Cardiac muscle cell (in vitro differentiated cells and primary cell): ENCODE results near the gene PAEP. TPM values are rescaled to one million over a fixed set of nuclear protein-coding genes. Genes with fewer than 3 reads are reported as not detected.
"Not testable (repeated sequence)": the region's sequence is repeated elsewhere in the genome, so short reads cannot be mapped to it uniquely, and the experiment has no call there.

Experiments
- DNase-seq, 2 donors: peaks; one replicate each; pipeline versions ENCODE4 v3.0.0 to v3.0.0-alpha.2; 2010 to 2017; ENCODE audit warnings: low read depth in 1 of 2, low spot score in 1 of 2
- H3K27ac ChIP-seq: fragments of 200-600 bp; sonication (generic); 2 replicates; pipeline ENCODE4 v1.5.1; 2016
- H3K27me3 ChIP-seq: fragments of 200-600 bp; sonication (generic); 2 replicates; pipeline ENCODE4 v1.6.0; 2016; ENCODE audit warnings: control low read depth
- H3K36me3 ChIP-seq: fragments of 200-600 bp; sonication (generic); 2 replicates; pipeline ENCODE4 v1.5.1; 2016; ENCODE audit warnings: control low read depth
- H3K4me1 ChIP-seq: fragments of 200-600 bp; sonication (generic); 2 replicates; pipeline ENCODE4 v1.8.1; 2017; ENCODE audit warnings: low read depth, mild to moderate bottlenecking, mixed run types
- H3K4me3 ChIP-seq: fragments of 200-600 bp; sonication (generic); 2 replicates; pipeline ENCODE4 v1.5.1; 2016; ENCODE audit warnings: mild to moderate bottlenecking
- H3K9me3 ChIP-seq: fragments of 200-600 bp; sonication (generic); 2 replicates; pipeline ENCODE4 v1.5.1; 2017; ENCODE audit warnings: low read depth, mild to moderate bottlenecking, control low read depth
- polyA plus RNA-seq: library from polyadenylated mRNA; unstranded; fragments of >200 nt; fragmentation: Nextera tagmentation; extraction: Ambion mirVana; gene quantifications from 2 replicates; pipeline ENCODE4 v1.2.1, GENCODE V29; 2016
- total RNA-seq: library from RNA; depleted of rRNA; stranded (reverse); fragments of >200 nt; gene quantifications from 2 replicates; pipeline ENCODE4 v1.2.3, GENCODE V29; 2016
- TF ChIP-seq, protein P1 (sequence below): IDR thresholded peaks from 2 replicates; pipeline ENCODE4 v1.5.1; 2012; ENCODE audit warnings: low read depth, mild to moderate bottlenecking, low read length

Gene PAEP
- total and polyA plus RNA-seq, 2 experiments from 2014 or later, result not detected

DNA sequence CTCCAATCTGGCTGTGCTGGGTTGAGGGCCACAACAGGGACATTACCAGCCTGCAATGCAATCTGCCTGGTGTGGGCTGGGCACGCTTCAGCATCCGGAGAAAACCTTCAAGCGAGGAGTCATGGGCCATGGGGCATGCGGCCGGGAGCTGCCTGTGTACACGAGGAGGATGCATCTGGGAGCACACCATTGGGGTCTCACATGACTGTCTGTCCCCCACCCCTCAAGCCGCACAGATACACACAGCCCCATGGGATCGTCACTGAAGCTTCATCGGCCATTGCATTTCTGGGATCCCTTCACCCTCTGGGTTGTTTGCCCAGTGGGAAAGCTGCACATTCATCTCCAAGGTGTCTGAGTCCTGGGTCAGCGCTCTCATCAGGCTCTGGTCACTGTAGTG lies 30.5 kb upstream of the PAEP start:
- DNase-seq, result no peak
- Histone ChIP-seq H3K4me3 (no peak overlapping the region), H3K27ac (no peak overlapping the region), H3K9me3 (no peaks in the 10 kb centered on the region), H3K27me3 (no peaks in the 10 kb centered on the region), H3K36me3 (no peaks in the 10 kb centered on the region), H3K4me1 (no peaks in the 10 kb centered on the region)
- TF ChIP-seq, protein P1, sequence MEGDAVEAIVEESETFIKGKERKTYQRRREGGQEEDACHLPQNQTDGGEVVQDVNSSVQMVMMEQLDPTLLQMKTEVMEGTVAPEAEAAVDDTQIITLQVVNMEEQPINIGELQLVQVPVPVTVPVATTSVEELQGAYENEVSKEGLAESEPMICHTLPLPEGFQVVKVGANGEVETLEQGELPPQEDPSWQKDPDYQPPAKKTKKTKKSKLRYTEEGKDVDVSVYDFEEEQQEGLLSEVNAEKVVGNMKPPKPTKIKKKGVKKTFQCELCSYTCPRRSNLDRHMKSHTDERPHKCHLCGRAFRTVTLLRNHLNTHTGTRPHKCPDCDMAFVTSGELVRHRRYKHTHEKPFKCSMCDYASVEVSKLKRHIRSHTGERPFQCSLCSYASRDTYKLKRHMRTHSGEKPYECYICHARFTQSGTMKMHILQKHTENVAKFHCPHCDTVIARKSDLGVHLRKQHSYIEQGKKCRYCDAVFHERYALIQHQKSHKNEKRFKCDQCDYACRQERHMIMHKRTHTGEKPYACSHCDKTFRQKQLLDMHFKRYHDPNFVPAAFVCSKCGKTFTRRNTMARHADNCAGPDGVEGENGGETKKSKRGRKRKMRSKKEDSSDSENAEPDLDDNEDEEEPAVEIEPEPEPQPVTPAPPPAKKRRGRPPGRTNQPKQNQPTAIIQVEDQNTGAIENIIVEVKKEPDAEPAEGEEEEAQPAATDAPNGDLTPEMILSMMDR, result no peak

DNA sequence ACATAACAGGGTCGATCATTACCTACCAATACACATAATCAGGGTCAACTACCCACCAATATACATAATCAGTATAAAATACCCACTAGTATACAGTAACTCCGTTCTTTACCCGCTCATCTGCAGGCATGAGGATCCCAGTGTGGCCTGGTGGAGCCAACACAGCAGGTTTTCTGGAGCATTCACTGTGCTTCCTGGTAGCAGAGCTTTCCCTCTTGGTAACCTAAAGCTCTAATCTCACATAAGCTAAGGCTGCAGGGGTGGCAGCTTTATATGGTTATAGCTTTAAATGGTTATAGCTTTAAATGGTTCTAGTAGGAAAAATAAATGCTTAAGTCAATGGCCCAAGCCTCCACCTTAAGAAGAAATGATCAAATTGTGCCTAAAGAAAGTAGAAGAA lies 28.4 kb upstream of the PAEP start:
- no peaks in the 10 kb centered on the region for H3K4me1 ChIP-seq
- H3K27me3 ChIP-seq, result no peaks in the 10 kb centered on the region
- H3K36me3 ChIP-seq, result no peaks in the 10 kb centered on the region
- no peak overlapping the region for H3K27ac ChIP-seq
- TF ChIP-seq, protein P1, result no peak
- no peak for DNase-seq
- no peaks in the 10 kb centered on the region for H3K9me3 ChIP-seq
- H3K4me3 ChIP-seq, result no peak overlapping the region

DNA sequence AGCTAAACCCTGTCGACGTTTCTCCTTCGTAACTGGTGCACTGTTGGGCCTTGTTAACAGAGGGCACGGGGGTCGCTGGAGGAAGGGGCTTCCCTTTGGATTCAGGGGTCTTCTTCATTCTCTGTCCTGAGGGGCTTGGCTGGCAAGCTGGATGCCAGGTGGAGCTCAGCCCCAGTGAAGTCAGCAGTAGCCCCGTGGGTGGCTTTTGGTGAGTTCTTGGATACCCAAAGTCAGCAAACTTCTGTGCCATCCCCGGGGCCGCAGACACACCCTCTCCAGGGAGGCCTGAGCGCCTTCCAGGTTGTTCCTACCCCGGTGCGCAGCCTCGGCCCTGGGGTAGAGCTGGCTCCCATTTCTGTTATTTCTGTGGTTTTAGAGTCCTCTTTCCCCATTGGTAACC lies 27.9 kb upstream of the PAEP start:
- Histone ChIP-seq H3K9me3 (no peaks in the 10 kb centered on the region), H3K4me1 (no peaks in the 10 kb centered on the region), H3K4me3 (no peak overlapping the region), H3K27ac (no peak overlapping the region), H3K36me3 (no peaks in the 10 kb centered on the region), H3K27me3 (no peaks in the 10 kb centered on the region)
- DNase-seq, result no peak
- TF ChIP-seq, protein P1, result no peak

DNA sequence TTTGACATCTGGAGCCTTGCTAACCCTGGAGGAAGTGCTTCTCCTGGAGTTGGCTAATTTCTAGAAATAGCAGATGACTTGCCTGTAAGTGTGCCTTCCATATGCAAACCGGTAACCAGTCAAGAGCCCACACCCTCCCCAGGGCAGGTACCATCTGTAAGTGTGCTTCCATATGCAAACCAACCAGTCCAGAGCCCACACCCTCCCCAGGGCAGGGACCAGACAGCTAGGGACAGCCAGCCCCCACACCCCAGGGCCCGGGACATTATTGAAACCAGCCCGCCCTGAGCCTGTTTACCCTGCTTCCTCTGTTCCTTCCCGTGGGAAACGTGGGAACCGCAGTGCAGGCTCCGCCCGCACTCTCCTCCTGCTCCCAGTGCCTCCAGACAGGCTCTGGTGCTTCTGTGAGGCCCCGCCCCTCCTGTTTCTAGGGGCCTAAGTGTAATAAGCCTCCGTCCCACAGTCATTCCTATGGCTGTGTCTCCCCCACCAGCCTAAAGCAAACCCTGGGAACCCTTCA lies 27.3 kb upstream of the PAEP start:
- H3K4me1 ChIP-seq, H3K36me3 ChIP-seq, H3K4me3 ChIP-seq, H3K27me3 ChIP-seq, H3K27ac ChIP-seq, H3K9me3 ChIP-seq: not testable (repeated sequence)
- DNase-seq, result peak; percentile 10 to 33

DNA sequence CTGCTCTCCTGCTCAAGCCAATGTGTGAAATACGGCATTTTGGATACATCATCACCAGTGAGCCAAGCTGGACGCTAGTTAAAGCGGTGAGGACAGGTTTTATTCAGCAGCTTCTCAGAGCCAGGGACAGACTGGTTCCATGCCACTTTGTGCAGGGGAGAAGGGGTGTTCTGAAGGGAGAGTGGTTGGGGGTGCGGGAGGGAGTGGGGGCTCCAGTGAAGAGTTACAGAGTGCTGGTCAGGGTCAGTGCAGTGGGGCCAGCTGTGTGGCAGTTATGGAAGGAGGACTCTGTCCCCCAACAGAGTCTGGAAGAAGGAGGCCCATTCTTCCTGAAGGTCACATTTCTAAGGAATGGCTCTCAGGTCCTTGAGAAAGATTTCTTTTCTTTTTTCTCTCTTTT lies 26.7 kb upstream of the PAEP start:
- not testable (repeated sequence) for H3K36me3 ChIP-seq, H3K27ac ChIP-seq, H3K4me1 ChIP-seq, H3K4me3 ChIP-seq, H3K27me3 ChIP-seq, H3K9me3 ChIP-seq, DNase-seq

DNA sequence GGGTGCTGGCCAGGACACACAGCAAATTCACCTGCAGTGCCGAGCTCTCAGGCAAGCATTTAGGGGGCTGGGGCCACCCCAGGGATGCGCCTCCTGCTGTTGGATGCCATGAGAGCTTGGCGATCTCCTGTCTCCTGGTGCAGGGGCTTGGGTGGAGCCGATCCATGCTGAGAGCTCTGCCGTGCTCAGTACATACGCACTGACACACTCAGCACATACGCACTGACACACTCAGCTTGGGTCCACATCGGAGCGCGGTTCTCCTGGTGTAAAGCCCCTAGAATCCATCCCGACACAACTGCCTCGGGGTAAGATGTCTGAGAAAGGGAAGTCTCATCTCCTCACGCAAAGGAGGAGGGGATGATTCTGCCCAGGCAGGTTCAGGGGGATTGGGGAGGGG lies 25.9 kb upstream of the PAEP start:
- not testable (repeated sequence) for H3K4me1 ChIP-seq, H3K27me3 ChIP-seq, H3K36me3 ChIP-seq, H3K9me3 ChIP-seq, DNase-seq, H3K4me3 ChIP-seq, H3K27ac ChIP-seq

DNA sequence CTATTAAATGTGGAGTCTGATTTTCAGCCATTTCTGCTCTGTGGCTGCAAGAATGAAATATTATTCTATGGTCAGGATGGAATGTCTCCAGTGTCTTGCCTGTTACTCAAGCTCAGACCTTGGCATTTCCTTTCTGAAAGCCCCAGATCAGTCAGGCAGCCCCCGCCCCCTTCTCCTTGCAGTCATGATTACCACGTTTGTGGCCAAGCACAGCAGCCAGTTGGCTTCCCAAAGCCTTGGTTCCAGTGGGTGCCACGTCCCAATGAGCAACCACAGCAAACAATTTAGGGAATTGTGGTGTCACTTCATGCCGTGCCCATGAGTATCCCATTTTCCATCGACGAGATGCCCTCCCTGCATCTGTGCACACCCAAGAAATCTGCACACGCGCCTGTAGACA lies 25.3 kb upstream of the PAEP start:
- H3K27ac ChIP-seq, result no peak overlapping the region
- no peaks in the 10 kb centered on the region for H3K4me1 ChIP-seq
- no peaks in the 10 kb centered on the region for H3K9me3 ChIP-seq
- DNase-seq, result peak in 1 of 2 donors; percentile 85
- TF ChIP-seq, protein P1, result no peak
- no peaks in the 10 kb centered on the region for H3K36me3 ChIP-seq
- H3K4me3 ChIP-seq, result no peak overlapping the region
- H3K27me3 ChIP-seq, result no peaks in the 10 kb centered on the region

DNA sequence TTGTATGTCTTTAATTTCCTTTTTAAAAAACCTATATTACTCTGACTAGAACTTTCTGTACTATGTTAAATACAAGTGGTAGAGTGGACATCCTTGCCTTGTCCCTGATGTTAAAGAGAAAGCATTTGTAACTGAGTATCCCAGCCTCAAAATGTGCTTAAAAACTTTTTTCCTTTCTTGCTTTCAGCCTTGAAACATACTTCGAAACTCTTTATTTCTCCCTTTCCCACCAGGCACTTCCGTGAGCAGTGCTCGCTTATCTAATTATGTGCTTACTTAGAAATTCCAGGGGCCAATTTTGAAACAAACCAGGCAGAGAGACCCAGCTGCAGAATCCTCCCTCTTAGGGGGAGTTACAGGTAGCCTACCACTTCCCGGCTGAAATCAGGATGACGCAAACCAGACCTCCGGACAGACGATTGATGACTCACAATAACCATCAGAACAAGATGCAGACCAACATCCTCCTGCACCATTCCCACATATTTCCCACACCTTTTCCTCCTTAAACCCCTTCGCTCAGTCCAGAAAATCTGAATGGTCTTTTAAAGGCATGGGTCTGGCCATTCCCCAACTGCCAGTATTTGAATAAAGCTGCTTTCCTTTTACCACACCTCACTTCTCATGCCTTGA lies 18.2 kb upstream of the PAEP start:
- H3K27me3 ChIP-seq, H3K36me3 ChIP-seq, H3K4me1 ChIP-seq, H3K9me3 ChIP-seq, H3K4me3 ChIP-seq: not testable (repeated sequence)
- H3K27ac ChIP-seq, result peak overlapping the region; percentile 80
- DNase-seq, result peak; percentile 47 to 88
